ENCODE data around the gene SH3TC1.

DNA sequence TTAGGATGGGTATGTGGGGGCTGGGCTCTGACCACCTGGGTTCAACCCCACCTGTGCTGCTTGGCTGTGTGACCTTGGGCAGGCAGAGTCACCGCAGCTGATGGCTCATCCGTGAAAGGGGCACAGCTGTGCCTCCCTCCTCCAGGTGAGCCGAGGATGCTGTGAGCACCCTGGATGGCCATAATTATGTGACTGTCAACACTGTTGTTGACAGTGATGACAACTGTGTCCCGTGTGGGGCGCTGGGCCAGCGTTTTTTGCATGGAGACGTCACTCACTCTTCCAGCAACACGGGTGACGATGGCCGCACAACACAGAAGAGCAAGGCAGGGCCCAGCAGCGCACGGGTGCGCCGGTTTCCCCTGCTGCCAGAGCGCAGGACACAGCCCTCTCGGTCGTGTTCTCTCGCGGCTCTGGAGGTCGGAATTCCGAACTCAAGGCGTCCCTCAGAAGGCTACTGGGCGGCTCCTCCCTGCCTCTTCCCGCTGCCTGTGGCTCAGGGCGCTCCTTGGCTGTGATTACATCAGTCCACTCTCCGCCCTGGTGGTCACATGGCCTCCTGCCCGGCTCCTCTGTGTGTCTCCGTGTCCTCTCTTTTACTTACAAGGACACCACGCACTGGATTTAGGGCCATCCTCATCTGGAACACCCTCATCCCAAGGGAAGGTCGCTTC is 1.3 kb downstream of the SH3TC1 start:
- TF ChIP-seq CTCF (IDR thresholded peaks at IDR 0.05) (no peak), EP300 (IDR thresholded peaks at IDR 0.05) (no peak), POLR2A (IDR thresholded peaks at IDR 0.05) (peak in 1 of 2 donors; percentile 27)

All from gastroesophageal sphincter (tissue), 3 donors.